ENCODE data around the gene G6PC2. TPM values are rescaled to one million over a fixed set of nuclear protein-coding genes. Genes with fewer than 3 reads are reported as not detected.
"Not testable (repeated sequence)": the region's sequence is repeated elsewhere in the genome, so short reads cannot be mapped to it uniquely, and the experiment has no call there.

The G6PC2 gene
- under 1 TPM in 1 of 3 donors, not detected in 2; 0.05 TPM for polyA plus RNA-seq (ENCODE audit: insufficient read length in 3 of 3)
- long read RNA-seq, donor 1, result 0 reads
- long read RNA-seq, donor 2, result 0 reads
- long read RNA-seq, donor 3, result 0 reads
- long read RNA-seq, donor 4, result 0 reads
- long read RNA-seq, donor 5, result 0 reads
- long read RNA-seq, donor 6, result 0 reads
- long read RNA-seq, donor 7, result 0 reads
- long read RNA-seq, donor 8, result 0 reads
- long read RNA-seq, donor 9, result 0 reads
- long read RNA-seq, donor 10, result 0 reads
- long read RNA-seq, donor 11, result 0 reads
- long read RNA-seq, donor 12, result 0 reads
- long read RNA-seq, donor 13, result 0 reads
- long read RNA-seq, donor 14, result 0 reads
- long read RNA-seq, donor 15, result 0 reads
- long read RNA-seq, donor 16, result 0 reads

GRCh38 chr2:168901003-168901402, at the start of gene G6PC2:
Gene G6PC2, plus strand, starts transcription at chr2:168901291. Its CDS starts 41 bp downstream, at chr2:168901332.
- DNase-seq (ENCODE audit: extremely low read depth in 1 of 11, low read depth in 9 of 11, low spot score in 4 of 11), result no peak

GRCh38 chr2:168851674-168852320, 49.3 kb upstream of the G6PC2 start:
- no peak for DNase-seq (ENCODE audit: extremely low read depth in 1 of 11, low read depth in 9 of 11, low spot score in 4 of 11)

GRCh38 chr2:168852481-168852880, 48.6 kb upstream of the G6PC2 start:
- DNase-seq (ENCODE audit: extremely low read depth in 1 of 11, low read depth in 9 of 11, low spot score in 4 of 11), result no peak

GRCh38 chr2:168853471-168853870, 47.6 kb upstream of the G6PC2 start:
- DNase-seq (ENCODE audit: extremely low read depth in 1 of 11, low read depth in 9 of 11, low spot score in 4 of 11), result no peak

GRCh38 chr2:168854651-168855050, 46.4 kb upstream of the G6PC2 start:
- no peak for DNase-seq (ENCODE audit: extremely low read depth in 1 of 11, low read depth in 9 of 11, low spot score in 4 of 11)

- DNase-seq (ENCODE audit: extremely low read depth in 1 of 11, low read depth in 9 of 11, low spot score in 4 of 11), result no peak
These were observed 45.5 kb upstream of the G6PC2 start for GRCh38 chr2:168855601-168856000.

GRCh38 chr2:168858146-168858545, 42.9 kb upstream of the G6PC2 start:
- no peak for DNase-seq (ENCODE audit: extremely low read depth in 1 of 11, low read depth in 9 of 11, low spot score in 4 of 11)

GRCh38 chr2:168867164-168867563, 33.9 kb upstream of the G6PC2 start:
- DNase-seq (ENCODE audit: extremely low read depth in 1 of 11, low read depth in 9 of 11, low spot score in 4 of 11), result not testable (repeated sequence)

- DNase-seq (ENCODE audit: extremely low read depth in 1 of 11, low read depth in 9 of 11, low spot score in 4 of 11), result not testable (repeated sequence)
These were observed 30.7 kb upstream of the G6PC2 start for GRCh38 chr2:168870369-168870768.

GRCh38 chr2:168870824-168871223, 30.3 kb upstream of the G6PC2 start:
- not testable (repeated sequence) for DNase-seq (ENCODE audit: extremely low read depth in 1 of 11, low read depth in 9 of 11, low spot score in 4 of 11)

- DNase-seq (ENCODE audit: extremely low read depth in 1 of 11, low read depth in 9 of 11, low spot score in 4 of 11), result no peak
These were observed 26.6 kb upstream of the G6PC2 start for GRCh38 chr2:168874368-168875054.

- not testable (repeated sequence) for DNase-seq (ENCODE audit: extremely low read depth in 1 of 11, low read depth in 9 of 11, low spot score in 4 of 11)
These were observed 18.9 kb upstream of the G6PC2 start for GRCh38 chr2:168882163-168882562.

- no peak for DNase-seq (ENCODE audit: extremely low read depth in 1 of 11, low read depth in 9 of 11, low spot score in 4 of 11)
These were observed 16.1 kb upstream of the G6PC2 start for GRCh38 chr2:168884975-168885374.

GRCh38 chr2:168889635-168890005, 11.5 kb upstream of the G6PC2 start:
- DNase-seq (ENCODE audit: extremely low read depth in 1 of 11, low read depth in 9 of 11, low spot score in 4 of 11), result no peak

- peak; percentile 78 to 92 (median 86) for DNase-seq (ENCODE audit: extremely low read depth in 1 of 11, low read depth in 9 of 11, low spot score in 4 of 11)
These were observed 10.9 kb upstream of the G6PC2 start, which contains the start of gene SPC25 for GRCh38 chr2:168890006-168890782. Gene SPC25, minus strand, starts transcription at chr2:168890430. Its CDS starts 911 bp downstream, at chr2:168889519.

- DNase-seq (ENCODE audit: extremely low read depth in 1 of 11, low read depth in 9 of 11, low spot score in 4 of 11), result no peak
These were observed 8.8 kb upstream of the G6PC2 start for GRCh38 chr2:168892327-168892726.

GRCh38 chr2:168894101-168894500, 7.0 kb upstream of the G6PC2 start:
- no peak for DNase-seq (ENCODE audit: extremely low read depth in 1 of 11, low read depth in 9 of 11, low spot score in 4 of 11)

- no peak for DNase-seq (ENCODE audit: extremely low read depth in 1 of 11, low read depth in 9 of 11, low spot score in 4 of 11)
These were observed 6.4 kb upstream of the G6PC2 start for GRCh38 chr2:168894720-168895119.

GRCh38 chr2:168895771-168896170, 5.3 kb upstream of the G6PC2 start:
- no peak for DNase-seq (ENCODE audit: extremely low read depth in 1 of 11, low read depth in 9 of 11, low spot score in 4 of 11)
